ENCODE data around the gene NEDD4.
"Not testable (repeated sequence)": the region's sequence is repeated elsewhere in the genome, so short reads cannot be mapped to it uniquely, and the experiment has no call there.

NEDD4 gene

DNA sequence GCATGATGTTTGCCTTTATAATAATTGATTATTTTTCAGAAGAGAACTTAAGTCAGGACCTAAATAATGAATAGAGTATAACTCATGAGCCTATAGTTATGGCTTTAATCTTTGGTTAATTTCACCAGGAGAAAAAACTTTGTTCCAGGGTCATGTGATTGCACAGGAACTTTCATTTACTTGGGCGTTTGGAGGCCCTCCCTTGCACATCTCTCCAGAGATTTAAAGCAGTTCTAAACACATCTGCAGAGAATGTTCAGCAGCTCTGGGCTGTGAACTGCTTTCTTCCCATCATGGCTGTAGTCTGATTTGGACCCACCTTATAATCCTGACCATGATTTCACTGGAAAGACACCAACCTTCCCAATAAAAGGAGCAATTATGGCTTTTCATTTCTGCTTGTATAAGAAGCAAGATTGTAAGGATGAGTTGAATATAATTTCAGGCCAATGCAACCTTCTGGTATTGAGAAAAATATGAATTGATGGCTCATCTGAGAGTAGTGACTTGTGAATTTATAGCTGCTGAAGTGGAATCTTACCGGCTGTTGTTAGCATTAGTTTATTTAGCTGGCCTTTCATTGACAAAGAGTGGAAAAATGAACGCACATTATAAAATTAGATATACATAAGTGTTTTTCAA is 169.6 kb downstream of the NEDD4 start:
- DNase-seq, result no peak

DNA sequence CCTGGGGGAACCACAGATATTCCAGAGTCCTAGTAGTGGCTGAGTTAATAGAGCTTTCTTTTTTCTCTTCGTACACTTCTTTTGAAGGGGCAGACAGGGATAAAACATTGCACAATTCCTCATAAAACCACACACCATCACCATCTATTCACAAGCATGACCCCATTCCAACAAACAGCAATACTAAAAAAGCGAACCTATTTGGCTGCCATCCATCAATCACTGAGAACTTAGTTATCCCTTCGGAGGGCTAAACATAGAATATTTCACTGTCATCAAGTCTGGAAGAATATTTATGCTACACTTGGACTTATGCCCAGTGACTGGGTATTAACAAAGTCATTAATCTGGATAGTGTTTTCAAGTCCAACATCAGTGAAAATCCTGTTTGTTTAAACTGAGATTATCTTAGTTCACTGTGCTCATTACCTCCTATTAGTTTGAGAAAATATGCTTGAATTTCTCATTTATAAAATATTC is 170.2 kb downstream of the NEDD4 start:
- DNase-seq, result no peak

DNA sequence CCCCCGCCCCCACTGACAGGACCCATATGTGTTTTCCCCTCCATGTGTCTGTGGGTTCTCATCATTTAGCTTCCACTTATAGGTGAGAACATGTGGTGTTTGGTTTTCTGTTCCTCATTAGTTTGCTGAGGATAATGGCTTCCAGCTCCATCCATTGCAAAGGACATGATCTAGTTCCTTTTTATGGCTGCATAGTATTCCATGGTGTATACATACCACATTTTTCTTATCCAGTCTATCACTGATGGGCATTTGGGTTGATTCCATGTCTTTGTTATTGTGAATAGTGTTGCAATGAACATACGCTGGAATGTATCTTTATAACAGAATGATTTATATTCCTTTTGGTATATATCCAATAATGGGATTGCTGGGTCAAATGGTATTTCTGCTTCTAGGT is 171.7 kb downstream of the NEDD4 start:
- not testable (repeated sequence) for DNase-seq

DNA sequence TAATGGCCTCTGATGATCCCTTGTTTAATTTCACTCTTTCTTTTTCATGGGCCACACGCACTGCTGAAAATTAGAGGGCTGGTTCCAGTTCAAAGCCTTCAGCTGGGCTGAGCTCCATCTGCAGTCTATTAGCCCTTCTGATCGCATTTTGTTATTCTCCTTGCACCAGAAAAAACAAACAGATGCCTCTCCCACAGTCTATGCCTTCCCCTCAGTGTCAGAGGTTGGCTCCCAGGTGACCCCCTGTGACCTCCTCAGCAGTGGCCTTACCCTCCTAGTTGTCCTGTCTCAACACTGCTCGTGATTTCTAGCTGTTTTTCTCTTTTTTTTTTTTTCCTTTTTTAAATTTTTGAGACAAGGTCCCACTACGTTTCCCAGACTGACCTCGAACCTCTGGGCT is 173.4 kb downstream of the NEDD4 start:
- DNase-seq, result no peak

DNA sequence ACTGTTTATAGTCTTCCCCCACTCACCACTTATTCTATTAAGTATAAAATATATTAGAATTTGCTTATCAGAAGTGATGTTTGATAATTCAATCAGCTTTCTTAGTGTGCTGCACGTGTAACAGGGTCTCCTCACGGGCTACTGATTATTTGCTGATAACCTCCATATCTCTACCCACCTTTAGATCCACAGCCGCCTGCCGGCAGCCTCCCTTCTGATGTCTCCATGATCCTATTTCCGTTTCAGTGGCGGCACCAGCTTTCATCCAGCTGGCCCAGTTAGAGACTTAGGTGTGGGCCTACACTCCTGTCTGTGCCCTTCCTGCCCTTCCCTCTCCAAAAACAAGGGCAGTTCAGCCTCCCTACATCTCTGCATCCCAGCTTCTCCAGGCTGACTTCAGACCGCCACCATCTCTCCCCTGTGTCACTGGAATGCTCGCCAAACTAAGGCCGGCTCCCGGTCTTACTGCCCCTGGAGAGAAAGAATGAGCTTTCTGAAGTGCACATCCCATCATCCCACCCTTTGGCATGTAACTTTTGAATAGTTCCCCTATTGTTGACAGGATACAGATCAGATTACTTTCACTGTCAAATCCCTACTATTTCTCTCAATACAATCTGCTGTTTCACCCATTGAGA is 173.9 kb downstream of the NEDD4 start:
- DNase-seq, result no peak

DNA sequence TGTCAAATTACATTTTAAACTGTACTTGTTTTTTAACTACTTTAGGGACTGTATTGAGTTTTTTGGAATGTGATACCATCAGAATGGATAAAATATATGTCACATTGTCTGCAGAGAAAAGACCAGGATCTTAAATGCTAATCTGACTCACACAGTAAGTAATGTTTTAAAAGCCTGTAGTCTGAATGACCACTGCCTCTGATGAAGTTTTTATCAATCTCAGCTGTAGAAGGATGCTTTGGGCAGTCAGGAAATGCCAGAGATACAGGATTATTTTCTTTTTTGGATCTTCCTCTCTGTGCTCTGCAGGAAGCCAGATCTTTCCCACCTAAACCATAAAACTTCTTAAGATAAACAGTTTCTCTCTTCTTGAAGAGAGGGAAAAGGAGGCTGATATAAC is 177.4 kb downstream of the NEDD4 start:
- no peak for DNase-seq

DNA sequence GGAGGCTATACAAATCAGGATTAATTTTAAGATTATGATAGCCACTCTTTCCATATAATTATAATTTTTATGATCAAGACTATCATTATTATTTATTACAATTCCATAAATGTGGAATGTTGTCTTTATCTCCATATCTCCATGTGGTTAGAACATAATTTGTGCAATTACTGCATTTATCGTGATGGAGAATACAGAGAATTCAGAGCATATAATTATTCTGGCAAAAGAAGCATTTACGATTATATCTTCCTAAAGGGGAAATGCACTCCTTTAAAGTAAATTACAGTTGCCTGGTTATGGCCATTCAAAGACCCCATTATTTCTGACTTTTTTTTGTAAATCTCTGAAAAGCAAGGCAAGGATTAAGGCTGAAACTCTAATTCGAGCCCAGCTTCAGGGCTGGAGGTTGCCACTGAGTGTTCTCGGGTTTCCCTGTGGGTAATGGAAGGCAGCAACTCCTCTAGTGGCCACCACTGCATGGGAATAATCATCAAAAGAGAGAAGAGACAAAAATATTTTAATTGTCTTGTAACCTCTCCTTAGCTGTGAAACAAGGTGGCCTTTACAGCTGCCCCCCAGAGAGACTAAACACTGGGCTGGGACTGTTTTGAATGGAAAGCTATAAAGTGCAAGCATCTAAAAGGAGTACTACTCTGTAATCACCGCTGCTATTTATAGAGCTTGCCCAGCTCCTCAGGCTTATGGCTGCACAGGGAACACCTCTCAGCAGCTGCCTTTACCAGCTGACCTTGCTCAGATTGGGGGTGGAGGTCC is 190.6 kb downstream of the NEDD4 start:
- DNase-seq, result no peak

DNA sequence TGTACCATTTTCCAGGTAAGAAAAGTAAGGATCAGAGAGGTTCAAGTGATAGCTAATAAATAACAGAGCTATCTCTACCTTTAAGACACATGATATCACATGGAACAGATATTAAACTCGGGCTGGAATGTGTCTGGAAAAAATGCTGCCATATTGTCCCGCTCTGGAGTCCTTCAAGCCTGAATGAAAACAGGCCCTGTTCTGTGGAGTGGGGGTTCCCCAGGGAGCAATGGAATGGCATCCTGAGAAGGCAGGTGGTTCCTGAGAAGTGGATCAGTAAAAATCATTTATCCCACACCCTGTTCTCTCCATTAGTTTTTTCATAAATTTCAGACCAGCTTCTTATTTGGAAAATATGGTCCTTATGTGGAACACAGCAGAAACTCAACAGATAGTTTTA is 193.2 kb downstream of the NEDD4 start:
- DNase-seq, result no peak

DNA sequence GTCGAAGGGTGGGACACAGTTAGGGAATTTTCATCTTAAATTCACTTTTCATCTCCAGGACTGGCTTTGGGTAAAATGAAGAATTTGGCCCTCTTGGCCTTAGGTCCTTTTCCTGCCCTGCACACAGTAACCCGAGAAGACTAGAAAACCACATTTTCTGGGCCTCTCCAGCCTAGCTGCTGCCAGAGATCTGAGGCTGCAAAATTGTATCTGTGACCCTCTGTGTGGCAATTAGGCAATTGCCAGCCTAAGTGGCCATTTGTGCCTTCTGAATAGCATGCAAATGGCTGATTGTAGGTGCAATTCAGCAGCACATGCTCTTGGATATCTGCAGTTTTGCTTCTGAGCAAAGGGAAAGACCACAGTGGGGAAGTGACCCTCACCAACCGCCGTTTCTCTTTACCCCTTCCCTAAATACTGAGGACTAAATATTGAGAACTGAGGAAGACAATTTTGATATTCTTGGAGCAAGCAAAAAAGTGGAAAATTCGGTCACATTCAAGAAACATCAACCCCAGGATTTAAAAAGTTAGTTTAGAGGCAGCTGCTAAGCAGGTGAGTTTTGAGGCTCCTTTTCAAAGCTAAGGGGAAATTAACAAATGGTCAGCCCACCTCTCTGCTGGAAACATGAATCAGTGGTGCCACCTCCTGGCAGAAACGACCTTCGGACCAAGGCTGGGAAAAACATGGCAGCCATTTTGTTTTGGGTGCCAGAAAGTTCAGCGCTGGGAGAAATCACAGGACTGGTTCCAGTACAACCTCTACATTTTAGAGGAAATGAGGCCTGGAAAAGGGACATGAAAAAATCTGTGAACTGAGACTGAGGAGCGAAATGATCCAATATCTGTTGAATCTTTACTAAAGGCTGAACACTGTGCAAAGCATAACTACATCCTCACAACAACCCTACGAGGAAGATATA is 193.9 kb downstream of the NEDD4 start:
- no peak for DNase-seq

DNA sequence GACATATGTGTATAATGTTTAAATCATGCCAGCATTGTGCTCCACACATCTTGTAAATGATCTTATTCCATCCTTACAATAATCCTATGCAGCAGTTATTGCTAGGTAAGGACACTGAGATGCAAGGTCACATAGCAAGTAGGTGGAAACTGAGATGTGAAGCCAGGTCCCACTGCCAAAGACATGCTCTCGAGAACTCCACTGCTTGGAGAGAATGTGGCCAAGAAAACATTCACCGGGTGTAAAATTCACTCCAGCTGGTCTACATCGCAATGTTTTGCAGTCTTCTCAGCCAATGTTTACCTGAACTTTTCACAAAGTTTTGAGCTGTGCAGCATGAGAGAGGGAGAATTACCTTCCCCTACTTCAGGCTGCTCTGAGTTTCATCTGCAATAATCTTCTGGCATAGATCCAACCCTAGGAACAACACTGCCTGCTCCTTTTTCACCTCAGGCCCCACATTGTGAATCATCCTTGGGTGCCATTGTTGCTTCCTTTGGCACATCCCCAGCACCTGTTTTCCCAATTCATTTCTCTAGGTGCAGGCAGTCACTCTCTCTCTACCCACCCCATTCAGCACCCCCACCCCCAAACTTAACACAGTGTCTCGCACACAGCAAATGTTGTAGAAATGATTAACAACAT is 197.0 kb downstream of the NEDD4 start:
- DNase-seq, result no peak

DNA sequence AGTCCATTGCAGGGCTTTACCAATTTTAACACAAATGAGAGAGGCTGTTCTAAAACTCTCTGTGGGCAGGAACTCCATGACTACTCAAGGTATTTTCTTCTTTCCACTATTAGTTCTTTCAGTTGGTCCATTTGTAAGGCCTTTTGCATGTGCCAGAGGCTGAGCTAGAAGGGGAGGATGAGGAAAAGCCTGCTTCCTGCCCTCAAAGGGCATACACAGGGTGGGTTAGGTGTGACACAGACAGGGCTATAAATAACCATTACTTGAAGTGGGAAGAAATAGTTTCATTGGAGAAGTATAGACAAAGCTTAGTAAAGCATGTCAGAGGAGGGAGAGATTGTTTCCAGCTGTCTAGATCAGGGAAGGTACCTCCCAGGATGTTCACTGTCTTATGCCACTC is 198.4 kb downstream of the NEDD4 start:
- DNase-seq, result no peak

DNA sequence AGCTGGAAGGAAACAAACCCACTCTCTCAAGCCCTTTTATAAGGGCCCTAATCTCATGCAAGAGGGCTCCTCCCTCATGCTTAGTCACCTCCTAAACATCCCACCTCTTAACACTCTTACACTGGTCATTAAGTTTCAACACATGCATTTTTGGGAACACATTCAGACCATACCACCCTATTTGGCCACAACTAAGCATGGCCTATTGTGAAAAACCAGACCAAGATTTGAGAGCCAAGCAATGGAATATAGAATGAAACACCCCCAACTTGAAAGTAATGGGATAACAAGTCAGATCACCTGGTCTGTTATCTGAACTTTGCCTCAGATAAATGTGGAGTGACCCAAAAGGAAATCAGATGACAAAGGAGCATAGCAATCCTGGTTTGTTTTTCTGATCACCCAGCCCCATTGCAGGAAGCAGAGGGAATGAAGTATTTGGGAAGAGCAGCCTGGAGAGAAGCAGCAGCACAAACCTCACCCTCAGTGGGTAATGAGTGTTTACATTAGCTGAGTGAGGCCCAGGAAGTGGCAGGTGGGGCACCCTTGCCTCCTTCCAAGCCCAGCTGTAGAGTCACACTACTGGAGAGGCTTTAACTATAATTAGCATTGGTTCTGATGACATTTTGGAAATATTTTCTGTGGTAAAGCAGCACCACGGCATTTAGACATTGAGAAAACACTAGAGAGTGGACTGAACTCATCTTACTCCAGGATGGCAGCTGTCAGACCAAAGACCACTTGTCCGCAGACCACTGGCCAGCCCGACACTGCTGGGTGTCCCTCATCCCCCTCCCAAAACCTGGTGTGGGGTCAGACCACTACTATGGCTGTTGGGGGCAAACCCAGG is 201.6 kb downstream of the NEDD4 start:
- no peak for DNase-seq

DNA sequence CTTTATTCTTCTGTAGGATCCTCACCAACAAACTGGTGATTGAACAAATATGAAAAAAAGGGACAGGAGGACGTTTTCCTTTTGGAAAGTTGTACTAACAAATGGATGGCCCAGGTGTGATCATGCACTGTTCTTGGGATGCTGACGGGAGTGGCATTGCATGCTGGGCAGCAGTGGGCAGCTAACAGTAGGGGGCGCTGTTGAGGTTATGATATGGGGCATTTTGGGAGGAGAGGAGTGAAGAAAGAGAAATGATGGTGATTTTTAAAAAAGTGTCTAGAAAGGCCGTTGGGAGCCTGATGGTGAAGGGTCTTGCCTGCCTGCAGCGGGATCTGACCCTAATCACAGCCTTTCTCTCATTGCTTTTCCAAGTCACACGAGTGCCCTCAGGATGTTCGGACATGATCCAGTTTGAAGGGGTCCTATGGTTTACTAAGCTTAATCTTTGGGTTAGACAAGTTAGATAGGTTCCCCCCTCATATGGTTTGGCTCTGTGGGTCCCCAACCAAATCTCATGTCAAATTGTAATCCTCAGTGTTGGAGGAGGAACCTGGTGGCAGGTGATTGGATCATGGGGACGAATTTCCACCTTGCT is 204.2 kb downstream of the NEDD4 start:
- DNase-seq, result peak; percentile 20

DNA sequence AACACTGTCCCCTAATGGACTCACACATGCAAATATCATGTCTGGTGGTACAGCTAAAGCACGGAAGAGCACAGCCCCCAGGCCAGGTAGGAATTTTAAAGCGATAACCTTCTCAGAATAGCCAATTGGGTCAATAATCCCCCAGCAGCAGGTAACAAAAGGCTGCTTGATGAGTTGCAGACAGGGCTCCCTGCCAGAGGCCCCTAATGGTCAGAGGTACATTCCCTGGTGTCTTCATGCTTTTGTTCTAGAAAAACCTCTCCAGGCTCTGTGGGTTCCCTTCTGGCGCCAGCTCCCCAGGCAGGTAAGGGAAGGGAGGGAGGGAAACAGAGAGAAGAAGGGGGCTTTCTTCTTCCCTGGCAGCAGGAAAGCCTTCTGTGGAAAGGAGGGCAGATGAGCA is 207.1 kb downstream of the NEDD4 start:
- DNase-seq, result no peak

DNA sequence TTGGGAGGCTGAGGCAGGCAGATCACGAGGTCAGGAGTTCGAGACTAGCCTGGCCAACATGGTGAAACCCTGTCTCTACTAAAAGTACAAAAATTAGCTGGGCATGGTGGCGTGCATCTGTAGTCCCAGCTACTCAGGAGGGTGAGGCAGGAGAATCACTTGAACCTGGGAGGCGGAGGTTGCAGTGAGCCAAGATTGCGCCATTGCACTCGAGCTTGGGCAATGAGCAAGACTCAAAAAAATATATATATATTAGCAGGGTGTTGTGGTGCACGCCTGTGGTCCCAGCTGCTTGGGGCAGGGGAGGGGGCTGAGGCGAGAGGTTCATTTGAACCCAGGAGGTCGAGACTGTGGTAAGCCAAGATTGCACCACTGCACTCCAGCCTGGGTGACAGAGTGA is 207.8 kb downstream of the NEDD4 start:
- not testable (repeated sequence) for DNase-seq

DNA sequence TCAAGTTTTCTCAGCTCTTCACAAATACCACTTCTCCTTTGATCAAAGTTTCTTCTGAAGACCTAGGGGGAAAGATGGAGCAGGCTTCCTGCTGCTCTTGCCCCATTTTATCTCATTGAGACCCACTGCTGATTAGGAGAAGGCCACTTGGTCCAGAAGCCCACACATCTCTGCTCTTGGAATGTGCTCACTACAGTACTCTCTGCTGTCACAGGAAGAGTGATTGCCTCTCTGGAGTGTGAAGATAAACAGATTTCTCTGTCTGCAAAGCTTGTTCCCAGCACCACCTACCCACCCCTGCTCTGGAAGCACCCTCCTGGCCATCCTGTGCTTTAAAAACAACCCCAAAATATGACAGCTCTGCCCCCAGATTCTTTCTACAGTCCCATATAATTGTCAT is 209.1 kb downstream of the NEDD4 start:
- no peak for DNase-seq

DNA sequence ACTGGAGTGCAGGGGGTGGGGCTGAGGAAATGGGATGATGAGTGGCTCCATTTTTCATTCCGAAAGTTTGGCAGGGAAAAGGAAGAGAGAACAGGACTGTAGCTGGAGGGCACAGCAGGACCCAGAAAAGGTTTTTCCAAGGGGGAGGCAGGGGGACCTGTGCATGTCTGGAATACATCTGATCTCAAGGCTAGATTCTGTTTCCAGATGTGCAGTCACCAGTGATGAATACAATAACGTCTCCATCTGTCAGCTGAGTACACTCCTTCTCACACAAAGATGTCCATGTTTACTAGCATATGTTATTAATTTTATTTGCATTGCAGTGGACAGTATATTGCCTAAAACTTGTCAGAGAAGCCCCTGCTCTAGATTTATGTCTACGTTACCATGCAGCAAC is 210.5 kb downstream of the NEDD4 start:
- no peak for DNase-seq

DNA sequence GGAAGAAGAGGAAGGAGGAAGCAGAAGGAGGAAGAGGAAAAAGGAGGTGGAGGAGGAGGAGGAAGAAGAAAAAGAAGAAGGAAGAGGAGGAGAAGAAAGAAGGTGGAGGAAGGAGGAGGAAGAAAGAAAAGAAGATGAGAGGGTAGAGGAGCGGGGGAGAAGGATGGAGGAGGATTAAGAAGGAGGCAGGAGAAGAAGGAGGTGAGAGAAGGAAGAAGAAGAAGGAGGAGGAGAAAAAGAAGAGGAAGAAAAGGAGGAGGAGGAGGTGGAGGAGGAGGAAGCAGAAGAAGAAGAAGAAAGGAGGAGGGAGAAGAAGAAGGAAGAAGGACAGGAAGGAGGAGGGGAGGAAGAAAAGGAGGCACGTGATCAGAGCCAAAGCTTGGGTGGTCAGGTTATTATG is 213.1 kb downstream of the NEDD4 start:
- DNase-seq, result no peak

DNA sequence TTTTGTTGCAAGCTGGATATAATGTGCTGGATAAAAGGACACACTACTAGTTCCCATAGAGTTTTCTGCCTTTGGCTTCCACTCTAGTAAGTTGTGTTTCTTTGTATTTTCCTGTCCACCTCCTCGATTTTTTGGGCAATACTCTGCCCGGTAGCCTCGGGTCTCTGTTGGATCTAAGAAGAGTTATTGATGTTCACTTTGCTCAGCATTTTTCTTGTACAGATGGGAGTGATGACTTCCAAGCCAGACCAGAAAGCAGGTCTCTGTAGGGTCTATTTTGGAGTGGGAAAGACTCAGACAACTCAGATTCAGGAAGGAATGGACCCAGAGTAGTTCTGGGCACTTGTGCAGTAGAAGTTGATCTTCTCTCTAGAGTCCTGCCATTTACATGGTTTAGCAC is 214.5 kb downstream of the NEDD4 start:
- no peak for DNase-seq
